Endothelial cell of umbilical vein (primary cell): ENCODE measurements around the gene SMC6. TPM values are rescaled to one million over a fixed set of nuclear protein-coding genes. Genes with fewer than 3 reads are reported as not detected.

Source experiments
- BruUV-seq: library from RNA; stranded (reverse); fragments of 400-500 nt; replicated peaks from 2 replicates; lab custom pipeline; 2021; lab: Mats Ljungman, UMichigan
- CTCF ChIA-PET: fragments of 300-600, 350-600 bp; sonication (Branson Sonifier 250); formaldehyde crosslinking; loops from one replicate; lab custom pipeline; 2021; ENCODE audit warnings: antibody characterized with exemption, inconsistent platforms; lab: Charles Lee
- POLR2A ChIA-PET: fragments of 300-600, 350-600 bp; sonication (Branson Sonifier 250); formaldehyde crosslinking; loops from one replicate; lab custom pipeline; 2021; ENCODE audit warnings: antibody characterized with exemption, inconsistent platforms; lab: Charles Lee
- DNase-seq: peaks from one replicate; pipeline ENCODE4 v3.0.0-alpha.2; 2011; ENCODE audit warnings: low read depth, low spot score
- FAIRE-seq: peaks from 2 replicates; lab custom pipeline; 2011; peaks lifted over from hg19 to GRCh38; lab: Jason Lieb, UNC
- H2AFZ ChIP-seq: 2 replicates; pipeline ENCODE4 v1.6.0; 2012; ENCODE audit warnings: low read depth, low read length, control low read depth, inconsistent platforms
- H3K27ac ChIP-seq: 2 replicates; pipeline ENCODE4 v1.5.1; 2011; ENCODE audit warnings: low read depth, mild to moderate bottlenecking, control low read depth, low read length, moderate library complexity; ENCODE audit not compliant: insufficient read depth
- H3K27me3 ChIP-seq, 2 experiments: 2 replicates each; pipeline versions ENCODE4 v1.6.0 to v1.6.1; 2011; ENCODE audit warnings: low read length in 2 of 2, mixed read lengths in 1 of 2; ENCODE audit not compliant: control insufficient read depth in 2 of 2, insufficient read depth in 2 of 2
- H3K36me3 ChIP-seq, 2 experiments: 2 replicates in 1 of 2; 3 replicates in 1 of 2; pipeline ENCODE4 v1.5.1; 2011; ENCODE audit warnings: low read length in 2 of 2, mild to moderate bottlenecking in 1 of 2, moderate library complexity in 1 of 2; ENCODE audit not compliant: control insufficient read depth in 2 of 2, insufficient read depth in 2 of 2; ENCODE audit errors: extremely low read depth in 1 of 2
- H3K4me1 ChIP-seq: 3 replicates; pipeline ENCODE4 v1.5.1; 2011; ENCODE audit warnings: mild to moderate bottlenecking, low read length; ENCODE audit not compliant: control insufficient read depth, insufficient read depth; ENCODE audit errors: extremely low read depth
- H3K4me2 ChIP-seq: 2 replicates; pipeline ENCODE4 v1.6.1; 2011; ENCODE audit warnings: low read length, control low read depth, mixed read lengths; ENCODE audit not compliant: insufficient read depth
- H3K4me3 ChIP-seq, 3 experiments: fragments of 200-600 bp in 1 of 3; sonication (generic), shearing (Covaris generic) in 1 of 3; replicated peaks in 1 of 3; 2 replicates each; pipeline ENCODE4 v1.5.1; 2011 to 2016; ENCODE audit warnings: control low read depth in 3 of 3, low read length in 3 of 3, mild to moderate bottlenecking in 2 of 3, inconsistent platforms in 1 of 3, low read depth in 1 of 3, moderate library complexity in 1 of 3; ENCODE audit not compliant: insufficient read depth in 1 of 3
- H3K79me2 ChIP-seq: 2 replicates; pipeline ENCODE4 v1.6.0; 2012; ENCODE audit warnings: low read length, inconsistent platforms; ENCODE audit not compliant: control insufficient read depth, insufficient read depth
- H3K9ac ChIP-seq: replicated peaks from 2 replicates; pipeline ENCODE3; 2011; ENCODE audit warnings: low read length, control low read depth; ENCODE audit not compliant: insufficient read depth; ENCODE audit errors: extremely low read depth
- H3K9me1 ChIP-seq: replicated peaks from 3 replicates; pipeline ENCODE4 v1.6.0; 2011; ENCODE audit warnings: mild to moderate bottlenecking, low read length; ENCODE audit not compliant: control insufficient read depth, insufficient read depth; ENCODE audit errors: extremely low read depth
- H3K9me3 ChIP-seq: replicated peaks from 2 replicates; pipeline ENCODE4 v1.5.1; 2012; ENCODE audit warnings: low read length, inconsistent platforms; ENCODE audit not compliant: control insufficient read depth, insufficient read depth
- H4K20me1 ChIP-seq: replicated peaks from 2 replicates; pipeline ENCODE3; 2011; ENCODE audit warnings: mild to moderate bottlenecking, low read length; ENCODE audit not compliant: control insufficient read depth, insufficient read depth; ENCODE audit errors: extremely low read depth
- CTCF ChIP-seq, 2 donors: IDR thresholded peaks; 1 replicate in 1 of 2; 2 replicates in 1 of 2; pipeline ENCODE4 v1.5.1; 2011; ENCODE audit warnings: low read length in 2 of 2, mild to moderate bottlenecking in 2 of 2, moderate library complexity in 2 of 2, control low read depth in 1 of 2, inconsistent platforms in 1 of 2, low read depth in 1 of 2; ENCODE audit not compliant: insufficient read depth in 1 of 2; ENCODE audit errors: extremely low read depth in 1 of 2
- EZH2 ChIP-seq: IDR thresholded peaks from 2 replicates; pipeline ENCODE4 v1.6.1; 2012; ENCODE audit warnings: borderline replicate concordance, low read depth, mild to moderate bottlenecking, moderate library complexity, low read length, inconsistent platforms; ENCODE audit not compliant: severe bottlenecking
- FOS ChIP-seq: IDR thresholded peaks from 2 replicates; pipeline ENCODE4 v1.6.1; 2011; ENCODE audit warnings: mild to moderate bottlenecking, low read length, moderate library complexity, borderline replicate concordance; ENCODE audit not compliant: insufficient read depth
- GATA2 ChIP-seq: IDR thresholded peaks from 2 replicates; pipeline ENCODE4 v1.7.0; 2011; ENCODE audit warnings: low read depth, mild to moderate bottlenecking, moderate library complexity, mixed read lengths, low read length; ENCODE audit not compliant: insufficient read length, insufficient read depth
- JUN ChIP-seq: IDR thresholded peaks from 2 replicates; pipeline ENCODE4 v1.6.1; 2011; ENCODE audit warnings: borderline replicate concordance, low read depth; ENCODE audit not compliant: insufficient read length, insufficient read depth
- MAX ChIP-seq: IDR thresholded peaks from 2 replicates; pipeline ENCODE4 v1.6.1; 2011; ENCODE audit not compliant: insufficient read depth, insufficient read length
- MYC ChIP-seq: IDR thresholded peaks from one replicate; pipeline ENCODE4 v1.6.1; 2011; ENCODE audit warnings: mild to moderate bottlenecking, low read depth, low read length
- POLR2A ChIP-seq: IDR thresholded peaks from 2 replicates; pipeline ENCODE4 v1.6.1; 2012; ENCODE audit warnings: low read depth, mild to moderate bottlenecking, control low read depth, low read length
- POLR2AphosphoS5 ChIP-seq: IDR thresholded peaks from 2 replicates; pipeline ENCODE4 v1.6.1; 2012; ENCODE audit warnings: low read depth, mild to moderate bottlenecking, control low read depth, low read length, moderate library complexity; ENCODE audit not compliant: insufficient read depth
- dilution Hi-C: fragments of 300-500 bp; cut with MboI; formaldehyde crosslinking; loops from one replicate; pipeline ENCODE4 v1.15.0; 2019; ENCODE audit warnings: low sequenced_read_pairs; ENCODE audit not compliant: extremely low pct_ligation_motif_present
- intact Hi-C: fragments of 100-400 bp; cut with micrococcal nuclease; formaldehyde crosslinking; loops from one replicate; pipeline ENCODE4 v1.10.0; 2022
- polyA plus RNA-seq, 4 experiments: library from polyadenylated mRNA; depleted of rRNA in 3 of 4; stranded (reverse) in 3 of 4; unstranded in 1 of 4; fragments of >200 nt; gene quantifications; 2 replicates each; pipeline versions ENCODE4 v1.2.1 to v1.2.3, GENCODE V29; 2011 to 2012; ENCODE audit warnings: missing spikeins in 1 of 4
- total RNA-seq: library from RNA; stranded (reverse); gene quantifications from 2 replicates; pipeline ENCODE4 v1.2.3, GENCODE V29; 2021

The SMC6 gene
- total and polyA plus RNA-seq, 2 donors (not counting 3 experiments of a cell fraction or from before 2014, with no cell fraction given): 7.7 to 38.3 TPM

DNA sequence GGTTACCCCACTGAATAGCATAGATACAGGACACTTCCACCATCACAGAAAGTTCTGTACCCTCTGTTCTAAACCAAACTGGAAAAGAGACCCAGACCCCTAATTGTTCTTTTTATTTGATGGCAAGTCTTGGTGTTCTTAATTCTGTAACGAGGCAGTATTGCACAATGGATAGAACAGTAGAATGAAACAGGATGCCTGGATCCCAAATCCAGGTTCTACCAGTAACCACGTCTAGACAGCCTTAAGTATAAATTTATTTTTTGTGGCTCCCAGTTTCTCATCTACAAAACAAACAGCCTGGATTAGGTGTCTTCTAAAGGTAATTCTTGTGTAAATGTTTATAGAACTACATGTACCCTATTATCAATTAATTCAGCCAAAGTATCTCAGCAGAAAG, 23.7 kb downstream of the SMC6 start:
- peaks cover 0 to 18% of the 10 kb centered on the region in 2 experiments for H3K36me3 ChIP-seq
- H3K4me1 ChIP-seq: no peaks in the 10 kb centered on the region
- ChIA-PET CTCF (interaction anchor here (0.7 to 1.3 kb wide), 4 partner anchors 10 to 59 kb away, joined by 3 to 8 read pairs (median 4); no protein-coding TSS in a partner anchor), POLR2A (no interaction called here)
- BruUV-seq: no TSS peak
- H3K9ac ChIP-seq: no peak overlapping the region
- H3K79me2 ChIP-seq: peaks cover 1% of the 10 kb centered on the region
- FAIRE-seq: no peak
- H3K27me3 ChIP-seq: no peaks in the 10 kb centered on the region
- H3K4me3 ChIP-seq: no peak overlapping the region
- no peak overlapping the region for H3K27ac ChIP-seq
- intact Hi-C loops (no loop called here), dilution Hi-C loops (no loop called here)
- H2AFZ ChIP-seq: no peak overlapping the region
- no peaks in the 10 kb centered on the region for H3K9me3 ChIP-seq
- TF ChIP-seq POLR2AphosphoS5 (no peak), MAX (no peak), POLR2A (no peak), MYC (no peak), EZH2 (no peak), GATA2 (no peak), FOS (no peak), JUN (no peak), CTCF (IDR thresholded peaks at IDR 0.05; ENCODE audit: extremely low read depth in 1 of 2, insufficient read depth in 1 of 2, low read depth in 1 of 2, low read length in 2 of 2) (no peak)
- DNase-seq: no peak
- H4K20me1 ChIP-seq: no peaks in the 10 kb centered on the region
- H3K4me2 ChIP-seq: no peak overlapping the region
- H3K9me1 ChIP-seq: no peaks in the 10 kb centered on the region
